GM21825 (cell line): ENCODE results near the gene GYG1.
A peak's percentile ranks its signal among the peaks of the same experiment; 100 is the strongest.

Experiments used
- ATAC-seq: cut with Tn5 transposase; IDR thresholded peaks from one replicate; pipeline ENCODE4 v1.9.1; 2021; ENCODE audit warnings: mild to moderate bottlenecking, moderate library complexity; ENCODE audit not compliant: unreplicated experiment

The GYG1 gene

DNA sequence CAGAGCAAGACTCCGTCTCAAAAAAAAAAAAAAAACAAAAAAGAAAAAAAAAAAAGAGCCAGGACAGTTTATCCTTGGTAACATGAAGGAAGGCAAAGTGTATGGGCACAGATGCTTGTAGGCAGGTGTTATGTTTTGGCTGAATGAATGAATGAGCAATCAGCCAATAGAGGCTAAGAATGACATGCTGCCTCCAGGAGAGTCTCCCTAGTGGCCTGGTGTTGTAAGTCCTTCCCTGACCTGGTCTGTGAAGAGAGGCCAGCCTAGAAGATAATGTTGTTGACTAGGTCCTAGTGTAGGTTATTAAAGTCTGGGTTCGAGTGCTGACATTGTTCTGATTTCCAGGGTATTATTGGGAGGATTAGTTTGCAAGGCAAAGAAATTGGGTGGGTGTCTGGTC is 24.9 kb downstream of the GYG1 start:
- no peak for ATAC-seq

DNA sequence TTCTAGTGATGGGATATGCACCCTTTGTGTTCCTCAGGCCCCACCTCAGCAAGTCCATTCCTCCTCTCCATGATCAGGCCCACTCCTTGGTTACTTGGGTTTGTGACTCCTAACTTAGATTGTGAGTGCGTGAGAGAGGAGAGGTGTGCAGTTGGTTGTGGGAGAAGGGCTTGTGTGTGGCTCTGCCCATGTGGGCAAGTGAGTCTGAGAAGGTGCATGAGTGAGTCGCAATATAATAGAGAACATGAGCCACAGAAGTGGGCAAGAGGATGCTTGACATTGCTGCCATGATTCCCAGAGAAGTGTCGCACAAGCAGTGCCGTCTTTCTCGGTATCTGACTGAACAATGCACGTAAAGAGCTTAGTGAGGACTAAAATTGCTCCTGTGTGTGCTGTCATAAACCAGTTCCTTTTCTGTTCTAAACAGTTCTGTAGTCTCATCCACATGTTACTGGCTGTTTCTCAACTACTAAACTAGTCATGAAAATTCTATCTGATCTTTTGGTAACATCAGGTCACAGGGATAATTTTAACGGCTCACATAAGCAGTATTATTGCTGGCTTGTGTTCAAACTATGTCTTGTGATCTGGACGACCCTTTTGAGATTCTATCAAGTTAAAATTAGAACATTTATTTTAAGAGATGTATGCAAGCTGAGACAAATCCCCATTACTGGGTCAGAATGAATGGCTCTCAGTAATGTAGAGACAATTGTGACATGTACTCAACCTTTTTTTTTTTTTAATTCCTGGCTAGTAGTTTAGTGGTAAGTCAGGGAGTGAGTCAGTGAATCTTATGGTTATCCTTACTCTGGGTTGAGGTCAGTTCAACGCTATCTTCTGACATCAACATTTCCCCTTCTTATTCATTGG is 25.6 kb downstream of the GYG1 start:
- no peak for ATAC-seq

DNA sequence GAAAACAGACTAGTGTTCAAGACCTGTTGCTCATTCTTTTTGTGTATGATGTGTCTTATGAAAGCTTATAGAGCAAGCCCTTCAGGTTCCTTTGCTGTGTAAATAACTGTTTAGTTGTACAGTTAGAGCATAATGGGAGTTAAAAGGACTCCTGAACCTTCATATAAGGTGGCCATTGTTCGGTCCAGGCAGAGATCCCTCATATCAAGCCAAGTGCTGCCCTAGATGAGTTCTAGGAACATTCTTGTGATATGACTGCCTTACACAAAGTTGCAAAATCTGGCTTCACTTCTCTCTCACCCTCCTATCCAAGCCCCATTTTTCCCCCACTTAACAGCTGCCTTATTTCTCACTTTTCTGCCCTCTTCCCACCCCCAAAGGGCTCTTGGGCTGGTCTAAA is 26.9 kb downstream of the GYG1 start:
- no peak for ATAC-seq

DNA sequence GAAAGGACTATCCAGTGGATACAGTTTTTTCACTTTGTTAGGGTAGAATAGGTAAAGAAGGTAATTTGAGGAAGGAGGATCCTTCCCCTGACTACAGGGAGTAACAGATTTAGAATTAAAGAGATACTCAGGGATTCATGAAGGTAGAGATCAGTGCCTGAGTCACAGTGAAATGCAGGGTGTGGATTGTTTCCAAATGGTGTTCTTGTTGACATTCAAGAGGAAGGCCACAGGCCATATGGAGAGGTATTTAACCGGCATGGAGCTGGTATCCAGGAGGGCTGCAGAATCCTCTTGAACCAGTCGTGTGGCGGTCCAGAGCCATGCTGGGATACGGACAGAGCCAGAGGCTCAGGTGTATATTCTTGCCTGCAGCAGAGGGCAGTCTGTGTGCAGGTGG is 28.2 kb downstream of the GYG1 start:
- ATAC-seq, result no peak

DNA sequence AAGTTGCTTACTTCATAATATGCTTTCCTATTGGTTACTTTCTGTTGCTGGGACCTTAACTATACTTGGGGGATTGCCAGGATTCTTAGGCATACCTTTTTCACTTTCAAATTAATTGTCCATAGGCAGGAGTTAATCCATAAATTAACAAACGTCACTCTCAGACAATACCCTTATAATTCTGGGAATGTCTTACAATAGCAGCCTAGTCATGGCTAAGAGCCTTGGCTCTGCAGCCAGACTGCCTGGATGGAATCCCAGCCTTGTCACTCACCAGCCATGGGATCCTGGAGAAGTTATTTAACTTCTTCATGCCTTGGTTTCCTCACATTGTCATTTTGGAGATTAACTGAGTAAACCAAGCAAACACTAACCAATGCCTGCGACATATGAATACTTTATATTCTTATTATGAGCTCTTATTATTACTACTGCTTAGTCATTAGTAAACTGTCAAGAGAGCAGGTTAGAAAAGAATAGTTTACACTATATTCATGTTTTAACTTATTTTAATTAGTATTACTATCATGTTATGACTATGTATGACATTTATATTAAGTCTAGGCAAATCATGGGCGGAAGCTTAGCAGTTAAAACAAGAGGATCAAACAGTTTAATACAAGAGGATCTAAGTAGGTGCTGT is 29.0 kb downstream of the GYG1 start:
- ATAC-seq, result no peak

DNA sequence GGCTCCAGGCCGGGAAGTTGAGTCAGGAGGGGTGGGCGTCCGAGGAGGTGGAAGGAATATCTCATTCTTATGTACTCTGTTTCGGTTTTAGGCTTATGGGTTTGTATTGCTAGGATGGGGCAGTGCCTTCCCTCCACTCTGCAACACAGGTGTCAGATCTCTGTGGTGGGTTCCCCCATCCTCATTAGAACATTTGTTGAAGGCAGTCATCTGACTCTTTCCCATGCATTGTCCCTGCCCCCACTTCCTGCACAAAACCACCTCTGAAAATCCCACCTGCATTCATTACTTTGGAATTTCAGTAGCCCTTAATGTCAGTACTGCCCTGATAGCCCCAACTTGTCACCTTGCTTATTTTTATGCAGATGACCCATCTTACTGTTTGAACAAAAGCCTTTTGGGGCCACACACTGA is 29.5 kb downstream of the GYG1 start:
- no peak for ATAC-seq

DNA sequence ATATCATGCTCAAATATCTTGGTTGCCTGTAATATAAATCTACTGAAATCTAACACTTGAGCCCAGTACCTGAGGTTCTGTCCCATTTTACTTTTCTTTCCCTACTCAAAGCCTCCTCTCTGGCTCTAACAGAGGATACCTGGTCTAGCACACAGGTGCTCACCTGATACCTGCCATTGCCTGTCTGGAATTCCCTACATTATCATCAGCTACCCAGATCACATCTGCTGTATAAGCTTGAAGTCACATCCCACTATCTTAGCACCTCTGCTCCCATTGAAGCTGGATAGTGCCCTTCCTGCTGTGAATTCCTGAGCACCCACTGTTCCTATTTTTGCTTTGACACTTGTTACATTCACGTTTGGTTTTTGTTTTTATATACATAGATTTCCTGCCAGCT is 30.5 kb downstream of the GYG1 start:
- ATAC-seq, result no peak

DNA sequence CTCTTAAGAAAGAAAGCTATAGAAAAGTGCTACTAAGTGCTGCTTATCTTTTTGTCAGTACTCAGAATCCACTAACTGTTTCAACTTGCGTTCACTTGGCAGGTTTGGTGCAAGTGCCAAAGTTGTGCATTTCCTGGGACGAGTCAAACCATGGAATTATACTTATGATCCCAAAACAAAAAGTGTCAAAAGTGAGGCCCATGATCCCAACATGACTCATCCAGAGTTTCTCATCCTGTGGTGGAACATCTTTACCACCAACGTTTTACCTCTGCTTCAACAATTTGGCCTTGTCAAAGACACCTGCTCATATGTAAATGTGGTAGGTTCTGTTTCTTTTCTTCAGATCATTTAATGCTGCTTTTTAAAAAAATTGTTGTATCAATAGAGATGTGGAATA is 32.6 kb downstream of the GYG1 start:
- ATAC-seq, result no peak

DNA sequence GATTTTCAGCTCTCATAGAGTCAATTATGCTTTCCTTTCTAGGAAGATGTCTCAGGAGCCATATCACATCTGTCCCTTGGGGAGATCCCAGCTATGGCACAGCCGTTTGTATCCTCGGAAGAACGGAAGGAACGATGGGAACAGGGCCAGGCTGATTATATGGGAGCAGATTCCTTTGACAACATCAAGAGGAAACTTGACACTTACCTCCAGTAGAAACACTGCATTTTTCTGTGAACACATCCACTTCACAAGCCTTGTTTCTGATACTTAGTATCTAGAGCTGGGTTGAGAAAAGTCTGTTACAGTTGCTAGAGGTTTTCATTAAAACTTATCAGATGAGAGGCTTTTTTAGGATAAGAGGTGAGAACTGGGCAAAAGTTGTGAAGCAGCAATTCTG is 35.4 kb downstream of the GYG1 start:
- no peak for ATAC-seq

DNA sequence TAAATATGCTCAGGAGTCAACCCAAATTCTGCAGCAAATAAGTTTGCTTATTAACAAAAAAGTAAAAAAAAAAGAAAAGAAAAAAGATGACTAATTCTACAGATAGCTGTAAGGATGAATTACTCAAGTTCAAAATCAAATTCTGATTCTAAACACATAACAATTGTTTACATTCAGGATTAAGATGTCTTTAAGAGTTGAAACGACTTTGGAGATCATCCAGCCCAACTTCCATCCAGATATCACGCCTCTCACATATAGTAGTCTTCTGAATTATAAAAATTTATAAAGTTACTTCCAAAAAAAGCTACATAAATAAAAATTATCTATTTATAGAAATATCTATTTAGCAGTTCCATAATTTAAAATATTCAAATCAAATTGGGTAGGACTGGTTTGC is 39.8 kb downstream of the GYG1 start:
- no peak for ATAC-seq

DNA sequence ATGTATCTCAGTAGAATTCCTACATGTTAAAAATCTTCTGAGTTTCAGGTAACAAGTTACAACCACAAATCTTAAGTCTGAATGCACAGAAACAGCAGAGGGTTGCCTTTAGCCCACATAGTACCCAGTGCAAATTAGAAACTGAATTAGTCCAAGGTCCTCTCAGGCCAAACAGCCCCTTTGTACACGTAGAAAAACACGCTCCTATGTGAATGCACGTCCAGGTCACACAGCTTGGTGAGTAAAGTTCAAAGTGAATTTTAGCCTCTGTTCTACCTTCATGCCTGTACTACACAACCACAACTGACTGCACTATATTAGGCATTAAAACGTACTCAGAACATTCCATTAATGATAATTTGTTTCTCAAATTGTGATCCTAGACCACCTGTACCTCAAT is 46.3 kb downstream of the GYG1 start:
- ATAC-seq, result no peak

DNA sequence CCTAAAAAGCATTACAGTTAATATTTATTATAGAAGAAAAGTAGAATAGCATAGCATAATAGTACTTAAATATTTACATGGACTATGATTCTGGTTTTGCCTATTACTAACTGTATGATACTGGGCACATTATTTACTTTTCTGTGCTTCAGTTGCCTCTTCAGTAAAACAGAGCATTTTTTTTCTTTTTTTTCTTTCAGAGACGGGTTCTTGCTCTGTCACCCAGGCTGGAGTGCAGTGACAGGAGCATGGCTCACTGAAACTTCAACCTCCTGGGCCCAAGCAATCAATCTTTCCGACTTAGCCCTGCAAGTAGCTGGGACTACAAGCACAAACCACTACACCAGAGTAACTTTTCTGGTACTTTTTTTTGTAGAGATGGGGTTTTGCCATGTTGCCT is 47.0 kb downstream of the GYG1 start:
- no peak for ATAC-seq

DNA sequence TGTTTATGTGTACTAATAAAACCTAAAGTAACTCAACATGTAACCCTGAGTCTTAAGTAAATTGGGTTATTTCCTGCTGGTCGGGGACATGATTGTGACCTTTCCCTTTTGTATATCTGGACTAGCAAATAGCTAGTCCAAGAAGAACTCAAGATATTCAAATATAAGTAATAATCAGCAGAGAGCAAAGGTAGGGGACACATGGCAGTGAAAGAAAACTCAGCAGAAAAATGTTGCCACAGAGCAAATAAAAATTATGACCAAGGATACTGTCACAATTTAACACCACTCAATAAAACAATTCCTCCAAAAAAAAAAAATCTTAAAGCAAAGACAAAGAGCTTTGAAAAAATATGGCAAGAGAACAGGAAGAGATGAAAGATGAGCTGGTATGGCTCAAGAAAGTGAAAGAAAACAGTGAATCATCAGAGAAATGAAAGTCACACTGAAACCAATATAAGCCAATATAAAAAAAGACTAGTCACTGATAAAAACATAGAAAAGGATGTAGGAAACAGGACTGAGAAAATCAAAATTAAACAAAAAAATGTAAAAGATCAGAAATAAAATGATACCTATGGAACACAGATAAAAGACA is 51.5 kb downstream of the GYG1 start:
- ATAC-seq, result peak; percentile 91

DNA sequence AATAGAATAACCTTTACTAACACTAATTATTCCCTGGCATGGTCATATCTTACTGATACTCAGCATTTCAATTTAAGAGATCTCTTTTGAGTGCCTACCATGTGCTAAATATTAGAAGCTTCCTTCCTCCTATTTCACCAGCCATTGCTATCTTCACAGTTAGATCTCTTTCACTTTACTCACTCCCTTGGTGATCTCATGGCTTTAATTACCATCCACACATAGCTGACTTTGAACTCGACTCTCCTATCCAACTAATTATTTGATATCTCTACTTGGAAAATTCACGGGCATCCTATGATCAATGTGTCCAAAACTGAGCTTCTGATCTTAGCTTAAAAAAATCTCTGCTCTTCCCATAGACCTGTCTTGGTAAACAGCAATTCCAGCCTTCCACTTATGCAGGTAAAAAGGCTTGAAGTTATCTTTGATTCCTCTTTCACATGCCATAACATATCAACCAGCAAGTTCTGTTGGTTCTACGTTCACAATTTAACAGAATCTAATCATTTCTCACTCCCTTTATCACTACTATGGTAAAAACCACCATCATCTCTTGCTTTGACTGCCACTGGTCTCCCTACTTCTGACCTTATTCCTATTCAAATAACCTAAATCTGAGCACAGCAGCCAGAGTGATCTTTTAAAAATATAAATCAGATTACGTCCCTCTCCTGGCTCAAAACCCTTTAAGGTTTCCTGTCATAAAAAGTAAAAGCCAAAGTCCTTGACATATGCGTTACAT is 53.2 kb downstream of the GYG1 start:
- no peak for ATAC-seq

DNA sequence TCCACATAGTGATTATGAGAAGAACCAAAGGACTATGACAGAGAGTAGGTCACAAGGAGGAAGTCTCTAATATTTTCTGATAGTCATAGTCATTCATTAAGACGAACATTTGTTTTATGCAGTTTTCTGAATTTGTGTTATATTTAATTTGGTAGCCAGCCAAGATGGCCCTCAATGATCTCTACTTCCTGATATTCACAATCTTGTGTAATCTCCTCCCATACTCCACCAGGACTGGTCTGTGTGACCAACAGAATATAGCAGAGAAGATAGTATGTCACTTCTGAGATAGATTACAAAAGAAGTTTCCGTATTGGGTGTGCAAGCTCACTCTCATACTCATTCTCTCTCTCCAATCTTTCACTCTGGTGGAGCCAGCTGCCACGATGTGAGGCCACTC is 64.2 kb downstream of the GYG1 start:
- ATAC-seq, result no peak

DNA sequence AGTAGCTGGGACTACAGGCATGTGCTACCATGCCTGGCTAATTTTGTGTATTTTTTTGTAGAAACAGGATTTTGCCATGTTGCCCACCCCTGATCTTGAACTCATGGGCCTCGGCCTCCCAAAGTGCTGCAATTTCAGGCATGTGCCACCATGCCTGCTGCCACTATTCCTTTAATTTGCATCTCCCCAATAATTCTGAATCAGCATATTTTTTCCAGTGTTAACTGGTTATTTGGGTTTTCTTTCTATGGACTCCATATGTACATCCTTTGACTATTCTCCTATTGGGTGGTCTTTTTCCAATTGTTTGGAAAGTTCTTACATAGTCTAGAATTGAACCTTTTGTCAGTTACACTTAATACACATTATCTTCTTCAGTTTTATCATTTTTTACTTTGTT is 66.9 kb downstream of the GYG1 start:
- no peak for ATAC-seq

DNA sequence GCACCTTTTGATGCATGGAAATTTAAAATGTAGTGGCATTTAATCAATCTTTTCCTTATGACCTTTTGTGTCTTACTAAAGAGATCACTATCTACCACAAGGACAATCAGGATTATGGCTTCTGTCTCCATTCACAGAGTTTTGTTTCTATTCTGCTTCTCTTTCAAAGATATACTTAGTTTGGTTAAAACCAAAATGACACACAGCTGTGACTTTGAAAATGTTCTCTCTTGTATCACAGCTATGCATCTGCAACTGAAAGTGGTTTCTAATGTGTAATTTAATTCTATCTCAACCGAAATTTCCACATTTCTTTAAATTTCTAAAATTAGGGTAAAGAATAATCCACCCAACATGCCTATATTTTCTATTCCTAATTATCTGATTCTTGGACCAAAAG is 67.3 kb downstream of the GYG1 start:
- ATAC-seq, result no peak

DNA sequence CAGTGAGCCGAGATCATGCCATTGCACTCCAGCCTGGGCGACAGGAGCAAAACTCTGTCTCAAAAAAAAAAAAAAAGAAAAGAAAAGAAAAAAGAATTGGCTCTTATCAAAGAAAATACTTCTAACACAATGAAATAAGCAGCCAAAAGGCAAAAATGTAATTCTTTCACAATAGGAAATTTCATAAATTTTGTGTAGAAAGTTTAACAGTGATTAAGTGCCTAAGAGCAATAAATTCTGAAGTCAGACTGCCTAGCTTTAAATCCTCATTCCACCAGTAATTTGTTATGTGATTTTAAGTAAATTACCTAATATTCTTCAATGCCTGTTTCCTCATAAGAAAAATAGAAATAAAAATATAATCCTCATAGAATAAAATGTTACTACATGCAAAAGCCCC is 70.4 kb downstream of the GYG1 start:
- no peak for ATAC-seq

DNA sequence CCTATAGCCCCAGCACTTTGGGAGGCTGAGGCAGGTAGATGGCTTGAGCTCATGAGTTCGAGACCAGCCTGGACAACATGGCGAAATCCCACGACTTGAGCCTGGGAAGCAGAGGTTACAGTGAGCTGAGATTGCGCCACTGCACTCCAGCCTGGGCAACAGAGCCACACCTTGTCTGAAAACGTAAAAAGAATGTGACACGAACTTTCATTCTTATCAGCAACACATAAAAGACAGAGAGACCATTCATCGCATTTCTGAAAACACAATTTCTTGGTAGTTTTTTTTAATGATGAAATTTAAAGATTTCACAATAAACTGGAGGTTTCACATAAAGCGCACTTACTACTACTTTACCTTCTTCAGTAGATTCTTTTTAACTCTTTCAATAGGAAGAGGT is 76.5 kb downstream of the GYG1 start:
- no peak for ATAC-seq
